Activated CD4-positive, alpha-beta T cell treated with anti-CD3 and anti-CD28 coated beads for 36 hours (primary cell): ENCODE results near the gene ATG2A. TPM values are rescaled to one million over a fixed set of nuclear protein-coding genes. Genes with fewer than 3 reads are reported as not detected.

Source experiments
- ATAC-seq: fragments of 200-7000 bp; cut with Tn5 transposase; one replicate; pipeline ENCODE4 v1.10.0; 2021; ENCODE audit warnings: mild to moderate bottlenecking, moderate library complexity
- CTCF ChIA-PET: fragments of 350-600 bp; sonication (Branson Sonifier 250); formaldehyde crosslinking; loops from one replicate; lab custom pipeline; 2021; ENCODE audit warnings: antibody characterized with exemption; lab: Charles Lee
- POLR2A ChIA-PET: fragments of 350-600 bp; sonication (Branson Sonifier 250); formaldehyde crosslinking; loops from one replicate; lab custom pipeline; 2021; ENCODE audit warnings: antibody characterized with exemption, inconsistent platforms; lab: Charles Lee
- DNase-seq: peaks from one replicate; pipeline ENCODE4 v3.0.0-alpha.2; 2020
- H3K27ac Mint-ChIP-seq: one replicate; pipeline ENCODE4 v1.8.0; 2021; ENCODE audit warnings: mixed read lengths
- H3K27me3 Mint-ChIP-seq: one replicate; pipeline ENCODE4 v1.8.0; 2021; ENCODE audit warnings: mixed read lengths
- H3K36me3 Mint-ChIP-seq: one replicate; pipeline ENCODE4 v1.8.0; 2021; ENCODE audit warnings: low read depth, mixed read lengths
- H3K4me1 Mint-ChIP-seq: one replicate; pipeline ENCODE4 v1.8.0; 2021; ENCODE audit warnings: mixed read lengths
- H3K4me3 Mint-ChIP-seq: one replicate; pipeline ENCODE4 v1.8.0; 2021; ENCODE audit warnings: mild to moderate bottlenecking, moderate library complexity, mixed read lengths
- H3K9me3 Mint-ChIP-seq: one replicate; pipeline ENCODE4 v1.8.0; 2021; ENCODE audit warnings: low read depth, mixed read lengths
- intact Hi-C, 2 experiments: fragments of 100-400 bp; cut with DNase I in 1 of 2; cut with micrococcal nuclease in 1 of 2; formaldehyde crosslinking; loops; one replicate each; pipeline versions ENCODE4 v1.14.2 to v1.15.1; 2022 to 2024; cut with DNase I, micrococcal nuclease
- total RNA-seq, 2 experiments: library from RNA; stranded (reverse); gene quantifications; one replicate each; pipeline ENCODE4 v1.2.3, GENCODE V29; 2021

Gene ATG2A
- total RNA-seq, 2 experiments from 2014 or later: 15.8 to 16.7 TPM

GRCh38 chr11:64900774-64901173 is 16.2 kb downstream of the ATG2A start:
- Mint-ChIP-seq H3K4me1 (peaks cover 14% of the 10 kb centered on the region), H3K9me3 (no peaks in the 10 kb centered on the region), H3K27ac (no peak overlapping the region), H3K27me3 (no peaks in the 10 kb centered on the region), H3K36me3 (peaks cover 5% of the 10 kb centered on the region), H3K4me3 (no peak overlapping the region)
- intact Hi-C loops: no loop called here
- no peak for ATAC-seq
- CTCF ChIA-PET: interaction anchor here (17.2 kb wide), 1 partner anchor 51 kb away, joined by 377 read pairs; the partner anchor contains the start of gene CDC42BPG
- POLR2A ChIA-PET: interaction anchor here (0.6 to 1.2 kb wide), 2 partner anchors 12 to 22 kb away, joined by 4 to 6 read pairs; partner anchors contain the start of gene EHD1
- no peak for DNase-seq

DNA sequence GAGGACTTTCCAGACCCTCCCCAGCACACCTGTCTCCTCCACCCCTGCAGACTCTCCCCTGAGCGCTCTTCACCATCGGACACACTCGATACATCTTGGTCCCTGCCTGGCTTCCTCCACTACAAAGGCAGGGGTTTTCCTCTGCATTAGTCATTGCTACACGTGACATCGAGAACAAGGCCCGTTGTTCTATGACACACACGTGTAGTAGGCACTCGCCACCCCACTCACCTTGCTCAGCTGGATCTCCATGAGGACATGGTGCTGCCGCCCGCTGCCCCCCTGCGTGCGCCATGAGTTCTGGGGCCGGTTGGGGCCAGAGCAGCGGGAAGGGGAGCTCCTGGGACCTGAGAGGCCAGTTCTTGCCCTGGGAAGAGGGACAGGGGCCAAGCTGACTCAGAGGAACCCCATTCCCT is 16.7 kb downstream of the ATG2A start:
- H3K27ac Mint-ChIP-seq: peak overlapping the region; percentile 68
- H3K36me3 Mint-ChIP-seq: peaks cover 5% of the 10 kb centered on the region
- ChIA-PET POLR2A (interaction anchor here (1.2 kb wide), 1 partner anchor 12 kb away, joined by 4 read pairs; no protein-coding TSS in a partner anchor), CTCF (interaction anchor here (17.2 kb wide), 1 partner anchor 51 kb away, joined by 377 read pairs; the partner anchor contains the start of gene CDC42BPG)
- intact Hi-C loops: no loop called here
- peaks cover 14% of the 10 kb centered on the region for H3K4me1 Mint-ChIP-seq
- H3K9me3 Mint-ChIP-seq: no peaks in the 10 kb centered on the region
- peak overlapping the region; percentile 1 for H3K4me3 Mint-ChIP-seq
- no peaks in the 10 kb centered on the region for H3K27me3 Mint-ChIP-seq
- DNase-seq: peak; percentile 81
- ATAC-seq: peak; percentile 100

DNA sequence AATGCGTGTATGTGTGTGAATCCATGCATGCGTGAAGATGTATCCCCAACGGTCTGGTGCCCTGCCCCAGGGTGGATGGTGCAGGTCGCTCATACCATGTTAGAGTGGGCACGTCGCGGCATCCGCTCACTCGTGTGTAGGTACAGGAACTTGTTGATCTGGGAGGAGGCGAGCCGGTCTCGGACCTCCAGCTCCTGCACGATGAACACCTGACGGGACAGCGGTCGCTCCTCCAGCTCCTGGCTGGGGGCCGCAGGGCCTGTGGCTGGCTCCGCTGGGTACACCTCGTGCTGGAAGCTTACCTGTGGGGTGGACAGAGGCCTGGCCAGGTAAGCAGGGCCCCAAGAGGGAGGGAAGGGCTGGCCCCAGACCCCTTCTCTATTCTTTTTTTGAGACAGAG is 18.5 kb downstream of the ATG2A start:
- CTCF ChIA-PET: interaction anchor here (17.2 kb wide), 1 partner anchor 49 kb away, joined by 377 read pairs; the partner anchor contains the start of gene CDC42BPG
- H3K4me3 Mint-ChIP-seq: no peak overlapping the region
- peaks cover 8% of the 10 kb centered on the region for H3K36me3 Mint-ChIP-seq
- no peak overlapping the region for H3K27ac Mint-ChIP-seq
- peaks cover 14% of the 10 kb centered on the region for H3K4me1 Mint-ChIP-seq
- POLR2A ChIA-PET: no interaction called here
- DNase-seq (no peak), ATAC-seq (no peak)
- no peaks in the 10 kb centered on the region for H3K27me3 Mint-ChIP-seq
- no peaks in the 10 kb centered on the region for H3K9me3 Mint-ChIP-seq
- intact Hi-C loops: no loop called here

DNA sequence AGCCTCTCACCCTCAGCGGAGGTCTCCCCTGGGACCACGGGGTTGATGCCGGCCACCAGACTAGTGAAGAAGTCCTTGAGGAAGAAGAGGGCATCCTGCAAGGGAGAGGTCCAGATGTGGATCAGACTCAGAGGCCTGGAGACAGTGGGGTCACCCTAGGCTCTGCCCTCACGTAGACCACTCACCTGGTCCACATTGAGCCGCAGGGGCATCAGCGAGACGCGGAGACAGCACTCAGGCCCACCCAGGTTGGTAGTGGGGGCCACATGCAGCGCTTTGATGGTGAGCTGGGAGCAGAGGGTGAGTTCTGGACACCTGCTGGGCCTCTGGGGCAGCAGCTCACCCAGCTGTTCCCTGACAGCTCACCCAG is 18.9 kb downstream of the ATG2A start:
- Mint-ChIP-seq H3K9me3 (no peaks in the 10 kb centered on the region), H3K4me3 (no peak overlapping the region), H3K27ac (no peak overlapping the region), H3K4me1 (peaks cover 14% of the 10 kb centered on the region), H3K36me3 (peaks cover 8% of the 10 kb centered on the region), H3K27me3 (no peaks in the 10 kb centered on the region)
- POLR2A ChIA-PET: no interaction called here
- CTCF ChIA-PET: interaction anchor here (17.2 kb wide), 1 partner anchor 48 kb away, joined by 377 read pairs; the partner anchor contains the start of gene CDC42BPG
- DNase-seq (no peak), ATAC-seq (no peak)
- intact Hi-C loops: no loop called here

GRCh38 chr11:64897381-64898075 is 19.5 kb downstream of the ATG2A start:
- ATAC-seq (no peak), DNase-seq (no peak)
- intact Hi-C loops: no loop called here
- Mint-ChIP-seq H3K27me3 (no peaks in the 10 kb centered on the region), H3K27ac (no peak overlapping the region), H3K4me3 (no peak overlapping the region), H3K36me3 (peaks cover 8% of the 10 kb centered on the region), H3K4me1 (peaks cover 14% of the 10 kb centered on the region), H3K9me3 (no peaks in the 10 kb centered on the region)
- ChIA-PET CTCF (interaction anchor here (17.2 kb wide), 1 partner anchor 48 kb away, joined by 377 read pairs; the partner anchor contains the start of gene CDC42BPG), POLR2A (no interaction called here)

GRCh38 chr11:64896448-64897022 is 20.5 kb downstream of the ATG2A start:
- intact Hi-C loops: no loop called here
- no peaks in the 10 kb centered on the region for H3K9me3 Mint-ChIP-seq
- no peak for ATAC-seq
- no peak for DNase-seq
- ChIA-PET POLR2A (interaction anchor here (0.6 kb wide), 1 partner anchor 132 kb away, joined by 3 read pairs; no protein-coding TSS in a partner anchor), CTCF (interaction anchor here (17.2 kb wide), 1 partner anchor 47 kb away, joined by 377 read pairs; the partner anchor contains the start of gene CDC42BPG)
- peaks cover 8% of the 10 kb centered on the region for H3K36me3 Mint-ChIP-seq
- H3K27ac Mint-ChIP-seq: no peak overlapping the region
- peaks cover 11% of the 10 kb centered on the region for H3K4me1 Mint-ChIP-seq
- no peaks in the 10 kb centered on the region for H3K27me3 Mint-ChIP-seq
- no peak overlapping the region for H3K4me3 Mint-ChIP-seq

DNA sequence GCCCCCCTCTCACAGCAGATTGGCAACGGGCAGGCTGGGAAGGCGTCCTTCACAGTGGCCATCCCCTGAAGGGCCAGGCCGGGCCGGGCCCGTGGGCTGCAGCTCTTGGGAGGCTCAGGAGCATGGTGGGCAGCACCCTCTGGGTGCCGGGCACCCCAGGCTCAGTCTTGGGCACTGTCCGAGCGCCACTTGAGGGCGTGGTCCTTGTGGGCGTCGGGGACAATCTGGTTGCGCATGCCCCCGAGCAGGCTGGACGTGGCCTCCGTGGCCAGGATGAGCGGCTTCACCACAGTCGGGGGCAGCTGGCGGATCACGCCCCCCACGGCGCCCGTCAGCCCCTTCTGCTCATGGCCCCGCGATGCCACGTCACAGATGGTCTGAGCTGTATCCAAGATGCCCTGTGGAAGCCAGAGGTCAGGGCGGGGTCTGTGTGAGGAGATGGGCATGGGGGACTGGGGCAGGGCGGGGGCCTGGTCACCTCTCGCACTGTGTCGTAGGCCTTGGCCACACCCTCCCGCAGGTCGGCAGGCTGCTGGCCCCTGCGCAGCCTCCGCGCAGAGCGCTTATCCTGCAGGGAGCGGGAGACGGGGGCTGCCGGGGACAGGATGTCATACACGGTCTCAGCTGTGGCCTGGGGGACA is 22.1 kb downstream of the ATG2A start:
- Mint-ChIP-seq H3K4me1 (peaks cover under 1% of the 10 kb centered on the region), H3K27ac (no peak overlapping the region), H3K36me3 (peaks cover 6% of the 10 kb centered on the region), H3K4me3 (no peak overlapping the region), H3K9me3 (no peaks in the 10 kb centered on the region), H3K27me3 (no peaks in the 10 kb centered on the region)
- intact Hi-C loops: loop anchor here (1.0 kb wide), 2 partner anchors 48 to 108 kb away; no protein-coding TSS in a partner anchor
- ChIA-PET POLR2A (no interaction called here), CTCF (interaction anchor here (0.6 to 17.2 kb wide), 4 partner anchors 30 to 123 kb away, joined by 3 to 377 read pairs (median 6); partner anchors contain the start of gene CDC42BPG)
- ATAC-seq (no peak), DNase-seq (no peak)

DNA sequence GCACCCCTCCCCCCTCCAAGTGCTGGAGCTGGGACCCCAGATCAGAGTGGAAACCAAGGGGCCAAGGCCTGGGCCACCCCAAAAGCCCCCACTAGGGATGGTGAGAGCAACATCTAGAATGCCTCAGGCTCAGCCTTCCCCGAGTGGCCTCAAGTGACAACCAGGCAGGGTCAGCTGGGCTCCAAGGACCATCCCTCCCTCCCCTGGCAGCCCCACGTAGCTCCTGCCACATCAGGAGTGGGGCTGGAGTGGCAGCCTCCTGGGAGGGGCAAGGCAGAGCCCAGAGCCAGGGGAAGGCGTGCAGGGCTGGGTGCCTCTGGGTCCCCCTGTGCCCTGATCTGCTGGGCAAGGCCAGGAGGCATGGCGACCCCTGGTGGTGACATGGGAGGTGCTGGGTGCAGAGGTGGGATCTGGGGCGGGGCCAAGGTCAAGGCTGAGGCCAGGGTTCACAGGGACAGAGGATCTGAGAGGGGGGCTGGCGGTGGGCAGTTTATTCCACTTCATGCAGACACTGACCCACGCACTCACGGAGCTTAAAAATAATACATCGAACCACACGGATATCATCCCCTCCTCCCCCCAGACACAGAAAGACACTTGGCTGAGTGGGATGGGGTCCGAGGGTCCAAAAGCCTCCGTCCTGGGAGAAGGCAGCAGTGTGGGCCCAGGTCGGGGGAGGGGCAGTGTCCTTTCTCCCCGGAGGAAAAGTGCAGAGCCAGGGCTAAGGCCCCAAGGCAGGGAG is 22.8 kb downstream of the ATG2A start:
- CTCF ChIA-PET: interaction anchor here (0.5 to 17.2 kb wide), 8 partner anchors 9 to 1671 kb away, joined by 3 to 377 read pairs (median 4); partner anchors contain the start of gene CDC42BPG
- POLR2A ChIA-PET: no interaction called here
- no peak overlapping the region for H3K27ac Mint-ChIP-seq
- DNase-seq (peak; percentile 96), ATAC-seq (peak; percentile 99)
- no peak overlapping the region for H3K4me3 Mint-ChIP-seq
- no peaks in the 10 kb centered on the region for H3K4me1 Mint-ChIP-seq
- H3K36me3 Mint-ChIP-seq: peaks cover 4% of the 10 kb centered on the region
- intact Hi-C loops: loop anchor here (1.0 kb wide), 2 partner anchors 47 to 107 kb away; no protein-coding TSS in a partner anchor
- no peaks in the 10 kb centered on the region for H3K27me3 Mint-ChIP-seq
- no peaks in the 10 kb centered on the region for H3K9me3 Mint-ChIP-seq

DNA sequence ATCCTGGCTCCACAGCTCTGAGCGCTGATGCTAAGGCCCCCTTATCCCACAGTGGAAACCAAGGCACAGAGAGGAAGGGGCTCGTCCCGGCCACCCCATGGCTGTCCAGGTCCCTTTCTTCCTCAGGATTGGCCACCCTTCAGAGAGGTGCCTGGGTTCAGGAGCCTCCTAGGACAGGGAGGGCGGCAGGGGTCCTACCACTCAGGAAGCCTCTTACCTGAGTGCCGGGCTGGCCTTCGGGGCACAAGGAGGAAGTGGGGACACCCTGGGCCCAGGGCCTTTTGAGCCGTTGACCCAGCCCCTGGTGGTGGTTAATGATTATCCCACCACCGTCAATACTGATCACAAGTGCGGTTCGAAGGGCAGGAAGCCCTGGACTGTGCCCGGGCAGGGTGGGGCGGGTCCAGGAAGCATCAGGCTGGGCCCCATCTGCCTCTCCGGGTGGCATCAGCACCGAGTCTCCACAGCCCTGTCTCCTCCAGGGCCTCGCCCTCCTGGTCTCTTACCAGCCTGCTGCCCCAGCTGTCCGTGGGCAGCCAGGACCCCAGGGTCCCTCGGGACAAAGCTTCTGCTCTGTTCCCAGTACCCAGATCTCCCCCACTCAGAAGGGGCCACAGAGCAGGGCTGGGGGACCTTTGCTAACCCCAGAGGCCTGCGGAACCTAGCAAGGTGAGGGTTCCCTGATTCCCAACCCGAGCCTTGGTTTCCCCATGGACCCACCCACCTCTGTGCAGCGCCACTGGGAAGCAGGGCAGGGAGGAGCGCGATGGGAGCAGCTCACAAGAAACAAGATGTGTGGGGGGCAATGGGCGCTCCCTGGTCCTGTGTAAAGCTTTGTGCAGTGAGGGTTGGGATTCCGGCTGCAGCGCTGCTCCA is 23.6 kb downstream of the ATG2A start:
- intact Hi-C loops: loop anchor here (1.0 kb wide), 2 partner anchors 46 to 106 kb away; no protein-coding TSS in a partner anchor
- Mint-ChIP-seq H3K36me3 (peaks cover 3% of the 10 kb centered on the region), H3K4me1 (peaks cover 2% of the 10 kb centered on the region), H3K4me3 (no peak overlapping the region), H3K27me3 (no peaks in the 10 kb centered on the region), H3K9me3 (no peaks in the 10 kb centered on the region), H3K27ac (no peak overlapping the region)
- ATAC-seq (no peak), DNase-seq (no peak)
- ChIA-PET CTCF (interaction anchor here (0.5 to 17.2 kb wide), 7 partner anchors 9 to 1672 kb away, joined by 3 to 377 read pairs (median 5); partner anchors contain the start of gene CDC42BPG), POLR2A (no interaction called here)

DNA sequence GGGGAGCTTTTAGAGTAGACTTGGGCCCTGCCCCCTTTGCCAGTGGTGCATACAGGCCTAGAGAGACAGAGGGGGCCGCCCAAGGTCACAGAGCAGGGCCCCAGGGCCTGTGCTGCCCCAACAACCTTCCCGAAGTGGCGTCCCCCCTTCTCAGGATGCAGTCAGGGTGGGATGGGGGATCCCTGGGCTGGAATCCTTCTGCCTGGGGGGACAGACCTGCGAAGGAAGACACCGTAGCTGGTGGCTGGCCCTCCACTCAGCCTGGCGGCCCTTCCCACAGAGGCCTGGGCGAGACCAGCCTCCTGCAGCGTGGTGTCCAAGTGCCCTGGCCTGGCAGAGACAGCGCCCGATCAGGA is 24.2 kb downstream of the ATG2A start:
- ChIA-PET CTCF (interaction anchor here (0.6 to 17.2 kb wide), 4 partner anchors 19 to 43 kb away, joined by 4 to 377 read pairs (median 5); partner anchors contain the start of gene CDC42BPG), POLR2A (no interaction called here)
- DNase-seq (no peak), ATAC-seq (no peak)
- Mint-ChIP-seq H3K27me3 (no peaks in the 10 kb centered on the region), H3K9me3 (no peaks in the 10 kb centered on the region), H3K36me3 (peaks cover 3% of the 10 kb centered on the region), H3K4me3 (no peak overlapping the region), H3K27ac (no peak overlapping the region), H3K4me1 (peaks cover 7% of the 10 kb centered on the region)
- intact Hi-C loops: no loop called here
